Stomach (tissue), 9 donors: ENCODE measurements around the gene CFTR. TPM values are rescaled to one million over a fixed set of nuclear protein-coding genes. Genes with fewer than 3 reads are reported as not detected.

Source experiments
- DNase-seq, 2 donors: peaks; one replicate each; pipeline versions ENCODE4 v3.0.0 to v3.0.0-alpha.2; 2013 to 2019
- H3K27ac ChIP-seq, 5 donors: fragments of 200-600 bp in 4 of 5; sonication (generic) in 4 of 5; one replicate each; pipeline ENCODE4 v1.5.1; 2013 to 2019; ENCODE audit warnings: mild to moderate bottlenecking in 1 of 5, moderate library complexity in 1 of 5
- H3K27me3 ChIP-seq, 3 donors: fragments of 200-600 bp; sonication (generic); one replicate each; pipeline ENCODE4 v1.5.1; 2017 to 2019; ENCODE audit warnings: mixed run types in 1 of 3
- H3K36me3 ChIP-seq, 4 donors: fragments of 200-600 bp; sonication (generic); 1 replicate in 3 of 4; 2 replicates in 1 of 4; pipeline ENCODE4 v1.5.1; 2016 to 2019
- H3K4me1 ChIP-seq, 4 donors: fragments of 200-600 bp; sonication (generic); one replicate each; pipeline ENCODE4 v1.5.1; 2016 to 2019
- H3K4me3 ChIP-seq, 4 donors: fragments of 200-600 bp; sonication (generic) in 3 of 4; one replicate each; pipeline ENCODE4 v1.5.1; 2016 to 2019; ENCODE audit warnings: mild to moderate bottlenecking in 1 of 4
- H3K9me3 ChIP-seq, 4 donors: fragments of 200-600 bp; sonication (generic); one replicate each; pipeline ENCODE4 v1.5.1; 2016 to 2019
- EP300 ChIP-seq: sonication (generic); formaldehyde crosslinking; IDR thresholded peaks from one replicate; pipeline ENCODE4 v1.6.1; 2017; ENCODE audit warnings: antibody characterized with exemption
- POLR2A ChIP-seq, 4 donors: fragments of 450-650 bp; IDR thresholded peaks; one replicate each; pipeline ENCODE4 v1.6.1; 2016; ENCODE audit warnings: antibody characterized with exemption in 4 of 4, control low read depth in 2 of 4, mild to moderate bottlenecking in 1 of 4, moderate library complexity in 1 of 4
- POLR2AphosphoS5 ChIP-seq, 3 donors: sonication (generic); formaldehyde crosslinking; IDR thresholded peaks; one replicate each; pipeline ENCODE4 v1.6.1; 2016; ENCODE audit warnings: antibody characterized with exemption in 3 of 3
- WGBS, 5 donors: extraction: QIAGEN DNeasy Blood & Tissue Kit in 3 of 5; methylation state at CpG; one replicate each; pipeline versions ENCODE4 v1.1.5 to v1.1.7; 2013 to 2018; 5-methylcytosine and 5-hydroxymethylcytosine counted together
- intact Hi-C: fragments of 100-400 bp; cut with DNase I; formaldehyde crosslinking; loops from one replicate; pipeline ENCODE4 v1.15.1; 2023; ENCODE audit warnings: low total_unique reads
- polyA plus RNA-seq, 3 donors: library from polyadenylated mRNA; stranded (reverse); fragments of 200-250 nt; gene quantifications; one replicate each; pipeline ENCODE4 v1.2.3, GENCODE V29; 2013
- total RNA-seq, 5 donors: library from RNA; depleted of rRNA; stranded (reverse); fragments of >200 nt; gene quantifications; one replicate each; pipeline versions ENCODE4 v1.1.0 to v1.2.3, GENCODE V29; 2014 to 2016
- TF ChIP-seq, protein P1 (sequence below), 7 experiments: fragments of 450-650 bp in 4 of 7; fragments of 200-600 bp in 3 of 7; sonication (generic) in 3 of 7; IDR thresholded peaks; one replicate each; pipeline ENCODE4 v1.5.1; 2016 to 2019; ENCODE audit warnings: antibody characterized with exemption in 7 of 7, control low read depth in 2 of 7, mild to moderate bottlenecking in 1 of 7
- donor health status: healthy with polysubstance abuse.
- donor health status: Bipolar disorder and iron deficiency.
- donor health status: healthy.

Gene CFTR
- total and polyA plus RNA-seq, 8 donors, result under 0.01 to 130 (median 1.7) TPM; not detected in 1

DNA sequence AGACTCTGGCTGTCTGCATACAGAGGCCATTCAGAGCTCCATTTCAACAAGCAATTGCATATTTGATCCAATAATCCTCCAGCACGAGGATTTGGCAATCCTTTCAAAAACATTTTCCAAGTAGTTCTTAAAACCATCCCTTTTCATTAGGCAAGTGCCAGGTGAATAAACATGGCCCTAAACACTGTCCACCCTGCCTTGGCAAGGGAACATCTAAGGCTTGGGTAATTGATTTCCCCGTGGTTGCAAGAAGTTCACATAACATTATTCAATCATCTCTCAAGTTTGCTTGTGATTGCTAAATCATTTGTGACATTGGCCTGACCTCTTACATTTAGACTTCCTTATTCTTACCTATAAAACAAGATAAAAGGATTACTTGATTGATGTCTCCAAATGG, 218.2 kb downstream of the CFTR start:
- WGBS, 5 donors, result 23 to 47% (median 32%) methylated on average over 2 of the region's 2 CpGs

DNA sequence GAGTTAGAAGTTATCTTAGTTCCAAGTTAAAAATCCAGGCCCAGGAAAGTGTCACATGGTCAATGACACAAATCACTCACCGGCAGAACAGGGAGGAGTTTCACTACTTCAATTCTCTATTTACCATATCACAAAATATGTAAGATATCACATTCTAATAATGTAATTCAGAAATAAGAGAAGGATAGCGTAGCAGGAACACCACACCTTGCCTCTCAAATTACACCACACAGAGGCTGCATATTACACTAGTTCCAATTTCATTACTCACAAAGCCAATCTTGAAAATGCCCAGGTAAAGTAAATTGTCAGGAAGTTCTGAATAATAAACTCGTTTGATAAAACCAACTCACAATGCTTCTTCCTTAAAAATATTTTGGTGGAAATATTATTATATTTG, 224.2 kb downstream of the CFTR start:
- Histone ChIP-seq H3K27ac (no peak overlapping the region), H3K27me3 (no peaks in the 10 kb centered on the region), H3K4me3 (no peak overlapping the region), H3K4me1 (no peaks in the 10 kb centered on the region), H3K36me3 (no peaks in the 10 kb centered on the region), H3K9me3 (no peaks in the 10 kb centered on the region)
- peak in 1 of 2 donors; percentile 20 for DNase-seq
- 29 to 60% (median 47%) methylated on average over 3 of the region's 3 CpGs for WGBS, 5 donors
- TF ChIP-seq EP300 (no peak), POLR2A (IDR thresholded peaks at IDR 0.05) (no peak), POLR2AphosphoS5 (IDR thresholded peaks at IDR 0.05) (no peak)
- TF ChIP-seq, protein P1, sequence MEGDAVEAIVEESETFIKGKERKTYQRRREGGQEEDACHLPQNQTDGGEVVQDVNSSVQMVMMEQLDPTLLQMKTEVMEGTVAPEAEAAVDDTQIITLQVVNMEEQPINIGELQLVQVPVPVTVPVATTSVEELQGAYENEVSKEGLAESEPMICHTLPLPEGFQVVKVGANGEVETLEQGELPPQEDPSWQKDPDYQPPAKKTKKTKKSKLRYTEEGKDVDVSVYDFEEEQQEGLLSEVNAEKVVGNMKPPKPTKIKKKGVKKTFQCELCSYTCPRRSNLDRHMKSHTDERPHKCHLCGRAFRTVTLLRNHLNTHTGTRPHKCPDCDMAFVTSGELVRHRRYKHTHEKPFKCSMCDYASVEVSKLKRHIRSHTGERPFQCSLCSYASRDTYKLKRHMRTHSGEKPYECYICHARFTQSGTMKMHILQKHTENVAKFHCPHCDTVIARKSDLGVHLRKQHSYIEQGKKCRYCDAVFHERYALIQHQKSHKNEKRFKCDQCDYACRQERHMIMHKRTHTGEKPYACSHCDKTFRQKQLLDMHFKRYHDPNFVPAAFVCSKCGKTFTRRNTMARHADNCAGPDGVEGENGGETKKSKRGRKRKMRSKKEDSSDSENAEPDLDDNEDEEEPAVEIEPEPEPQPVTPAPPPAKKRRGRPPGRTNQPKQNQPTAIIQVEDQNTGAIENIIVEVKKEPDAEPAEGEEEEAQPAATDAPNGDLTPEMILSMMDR (IDR thresholded peaks at IDR 0.05), result no peak
- intact Hi-C loops, result no loop called here

More for the DNA sequence above, 218.2 kb downstream of the CFTR start:
- no peaks in the 10 kb centered on the region for H3K9me3 ChIP-seq
- DNase-seq, result no peak
- no peaks in the 10 kb centered on the region for H3K4me1 ChIP-seq
- no peak overlapping the region for H3K4me3 ChIP-seq
- no peak for TF ChIP-seq POLR2AphosphoS5 (IDR thresholded peaks at IDR 0.05)
- TF ChIP-seq POLR2A (IDR thresholded peaks at IDR 0.05), result no peak
- TF ChIP-seq EP300, result no peak
- TF ChIP-seq, protein P1 (IDR thresholded peaks at IDR 0.05), result no peak
- H3K27me3 ChIP-seq, result no peaks in the 10 kb centered on the region
- H3K36me3 ChIP-seq, result no peaks in the 10 kb centered on the region
- intact Hi-C loops, result no loop called here
- no peak overlapping the region for H3K27ac ChIP-seq

DNA sequence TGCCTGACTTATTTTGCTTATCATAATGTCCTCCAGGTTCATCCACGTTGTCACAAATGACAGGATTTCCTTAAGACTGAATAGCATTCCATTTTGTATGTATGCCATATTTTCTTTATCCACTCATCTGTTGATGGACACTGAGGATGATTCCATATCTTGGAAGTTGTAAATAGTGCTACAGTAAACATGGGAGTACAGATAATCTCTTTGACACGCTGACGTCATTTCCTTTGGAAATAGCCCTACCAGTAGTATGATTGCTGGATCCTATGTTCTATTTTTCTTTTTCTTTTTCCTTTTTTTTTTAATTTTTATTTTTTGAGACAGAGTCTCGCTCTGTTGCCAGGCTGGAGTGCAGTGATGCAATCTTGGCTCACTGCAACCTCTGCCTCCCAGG, 225.8 kb downstream of the CFTR start:
- Histone ChIP-seq H3K9me3 (no peaks in the 10 kb centered on the region), H3K4me1 (no peaks in the 10 kb centered on the region), H3K36me3 (no peaks in the 10 kb centered on the region), H3K27me3 (no peaks in the 10 kb centered on the region), H3K4me3 (no peak overlapping the region), H3K27ac (no peak overlapping the region)
- TF ChIP-seq POLR2AphosphoS5 (IDR thresholded peaks at IDR 0.05), result no peak
- no peak for TF ChIP-seq POLR2A (IDR thresholded peaks at IDR 0.05)
- TF ChIP-seq EP300, result no peak
- TF ChIP-seq, protein P1 (IDR thresholded peaks at IDR 0.05), result no peak
- intact Hi-C loops, result no loop called here
- DNase-seq, result no peak
- 81 to 92% (median 86%) methylated on average over 4 of the region's 4 CpGs for WGBS, 5 donors

DNA sequence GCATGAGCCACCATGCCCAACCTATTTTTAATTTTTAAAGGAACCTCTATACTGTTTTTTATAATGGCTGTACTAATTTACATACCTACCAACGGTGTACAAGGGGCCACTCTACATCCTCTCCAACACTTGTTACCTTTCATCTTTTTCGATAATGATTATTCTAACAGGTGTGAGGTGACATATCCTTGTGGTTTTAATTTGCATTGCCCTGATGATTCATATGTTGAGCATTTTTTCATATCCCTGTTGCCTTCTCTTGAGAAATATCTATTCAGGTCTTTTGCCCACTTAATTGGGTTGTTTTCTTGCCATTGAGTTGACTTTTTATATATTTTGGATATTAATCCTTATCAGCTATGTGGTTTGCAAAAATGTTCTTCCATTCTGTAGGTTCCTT, 226.4 kb downstream of the CFTR start:
- H3K9me3 ChIP-seq, result no peaks in the 10 kb centered on the region
- TF ChIP-seq, protein P1 (IDR thresholded peaks at IDR 0.05), result no peak
- TF ChIP-seq EP300 (no peak), POLR2AphosphoS5 (IDR thresholded peaks at IDR 0.05) (no peak), POLR2A (IDR thresholded peaks at IDR 0.05) (no peak)
- no peaks in the 10 kb centered on the region for H3K27me3 ChIP-seq
- H3K27ac ChIP-seq, result no peak overlapping the region
- no peak for DNase-seq
- intact Hi-C loops, result no loop called here
- no peaks in the 10 kb centered on the region for H3K4me1 ChIP-seq
- no peak overlapping the region for H3K4me3 ChIP-seq
- WGBS, 5 donors, result 74 to 89% (median 85%) methylated on average over 2 of the region's 2 CpGs
- H3K36me3 ChIP-seq, result no peaks in the 10 kb centered on the region
